ENCODE data around the gene ACAA2.
"Not testable (repeated sequence)": the region's sequence is repeated elsewhere in the genome, so short reads cannot be mapped to it uniquely, and the experiment has no call there.

GRCh38 chr18:49789560-49790134, 23.7 kb downstream of the ACAA2 start:
- not testable (repeated sequence) for TF ChIP-seq CTCF, POLR2A (IDR thresholded peaks at IDR 0.05)
